K562 (cell line): Measurements from ENCODE around the gene GIT2. TPM values are rescaled to one million over a fixed set of nuclear protein-coding genes. Genes with fewer than 3 reads are reported as not detected.
A peak's percentile ranks its signal among the peaks of the same experiment; 100 is the strongest.

Experiments used
- GATA2 ChIP-seq: sonication (generic); formaldehyde crosslinking; IDR thresholded peaks from 2 replicates; pipeline ENCODE4 v1.4.0; 2020; ENCODE audit warnings: mild to moderate bottlenecking, missing genetic modification reagents
- MXI1 ChIP-seq: IDR thresholded peaks from 2 replicates; pipeline ENCODE4 v1.6.1; 2011; ENCODE audit warnings: low read depth, mild to moderate bottlenecking, improper control_type of control experiment, low read length
- NR2C2 ChIP-seq, 2 experiments: fragments of 200-800 bp in 1 of 2; sonication (Bioruptor generic) in 1 of 2; sonication (generic) in 1 of 2; formaldehyde crosslinking in 1 of 2; IDR thresholded peaks; 2 replicates each; pipeline versions ENCODE4 v1.6.1 to v1.8.0; 2016 to 2022; ENCODE audit warnings: mild to moderate bottlenecking in 1 of 2, missing compliant biosample characterization in 1 of 2, missing genetic modification characterization in 1 of 2, missing genetic modification reagents in 1 of 2
- REST ChIP-seq, 2 experiments: fragments of 450-650 bp; formaldehyde crosslinking in 1 of 2; IDR thresholded peaks; 2 replicates each; pipeline versions ENCODE4 v1.4.0 to v1.6.1; 2014 to 2020; ENCODE audit warnings: mild to moderate bottlenecking in 2 of 2, borderline replicate concordance in 1 of 2, low read depth in 1 of 2
- SIN3A ChIP-seq, 2 experiments: fragments of 150-350 bp in 1 of 2; IDR thresholded peaks; 2 replicates each; pipeline ENCODE4 v1.6.1; 2011 to 2016; ENCODE audit warnings: borderline replicate concordance in 2 of 2, low read depth in 2 of 2, low read length in 2 of 2, mild to moderate bottlenecking in 2 of 2, moderate library complexity in 2 of 2; ENCODE audit not compliant: control insufficient read depth in 1 of 2
- SMARCB1 ChIP-seq: IDR thresholded peaks from 2 replicates; pipeline ENCODE4 v1.6.1; 2011; ENCODE audit warnings: improper control_type of control experiment, low read depth; ENCODE audit not compliant: insufficient read length
- SMARCE1 ChIP-seq: fragments of 450-650 bp; IDR thresholded peaks from 2 replicates; pipeline ENCODE4 v1.7.1; 2016; ENCODE audit warnings: mild to moderate bottlenecking
- TFAM ChIP-seq: fragments of 250-450 bp; sonication (Bioruptor Pico); conservative IDR thresholded peaks from 2 replicates; pipeline ENCODE4 v1.5.0; 2021; ENCODE audit warnings: mild to moderate bottlenecking, moderate library complexity
- U2AF2 ChIP-seq: fragments of 200-400 bp; formaldehyde crosslinking; optimal IDR thresholded peaks from 2 replicates; pipeline ENCODE3; 2017; ENCODE audit warnings: low read depth, mild to moderate bottlenecking, low read length
- XRCC4 ChIP-seq: IDR thresholded peaks from one replicate; pipeline ENCODE4 v1.6.1; 2011; ENCODE audit not compliant: insufficient read depth, insufficient read length; ENCODE audit errors: extremely low read depth
- ZMIZ1 ChIP-seq, 2 experiments: fragments of 150-350 bp in 1 of 2; IDR thresholded peaks; 2 replicates each; pipeline ENCODE4 v1.6.1; 2012 to 2016; ENCODE audit warnings: low read depth in 2 of 2, low read length in 2 of 2, mild to moderate bottlenecking in 1 of 2, moderate library complexity in 1 of 2
- ZNF174 ChIP-seq: fragments of 250-450 bp; sonication (Bioruptor Pico); IDR thresholded peaks from 2 replicates; pipeline ENCODE4 v1.4.0; 2020; ENCODE audit warnings: mild to moderate bottlenecking
- ZNF507 ChIP-seq: conservative IDR thresholded peaks from 2 replicates; pipeline ENCODE4 v1.6.1; 2017; ENCODE audit warnings: missing genetic modification characterization, missing compliant biosample characterization
- ZNF696 ChIP-seq: fragments of 250-450 bp; sonication (Bioruptor Pico); conservative IDR thresholded peaks from 2 replicates; pipeline ENCODE4 v1.4.0; 2020; ENCODE audit warnings: mild to moderate bottlenecking, moderate library complexity
- ZNF764 ChIP-seq: fragments of 250-450 bp; sonication (Bioruptor Pico); IDR thresholded peaks from 2 replicates; pipeline ENCODE4 v1.4.0; 2020; ENCODE audit warnings: low read depth, mild to moderate bottlenecking, moderate library complexity
- polyA plus RNA-seq, 8 experiments: library from polyadenylated mRNA; depleted of rRNA in 4 of 8; stranded (reverse) in 5 of 8; unstranded in 3 of 8; fragments of >200 nt; fragmentation: Nextera tagmentation in 2 of 8; fragmentation: Illumina TruSeq in 1 of 8; extraction: Ambion mirVana in 2 of 8; extraction: Trizol in 1 of 8; gene quantifications; 2 replicates each; pipeline versions ENCODE4 v1.2.1 to v1.2.3, GENCODE V29; 2011 to 2014; ENCODE audit warnings: inconsistent platforms in 1 of 8, missing spikeins in 1 of 8
- total RNA-seq, 7 experiments: library from RNA; depleted of rRNA in 6 of 7; stranded (reverse); fragments of >200 nt in 6 of 7; fragmentation: Illumina TruSeq in 2 of 7; extraction: Trizol in 2 of 7; gene quantifications; 2 replicates each; pipeline versions ENCODE4 v1.2.1 to v1.2.3, GENCODE V29; 2011 to 2021; ENCODE audit warnings: low replicate concordance in 1 of 7

Gene GIT2
- total and polyA plus RNA-seq, 9 of the 15 experiments (the other 6 are each of a cell fraction or from before 2014, with no cell fraction given): 4.0 to 30.4 (median 23.5) TPM

- TF ChIP-seq REST (IDR thresholded peaks at IDR 0.05; ENCODE audit: borderline replicate concordance): peak; percentile 49
- no peak for TF ChIP-seq REST (CRISPR knock-in tag; IDR thresholded peaks at IDR 0.05; ENCODE audit: low read depth)
- no peak for TF ChIP-seq ZNF764 (CRISPR knock-in tag)
- TF ChIP-seq SMARCE1: no peak; the same call in 1 of the 2 replicates
- TF ChIP-seq ZNF174 (CRISPR knock-in tag): no peak
- no peak for TF ChIP-seq ZMIZ1 (IDR thresholded peaks at IDR 0.05; ENCODE audit: low read depth in 2 of 2, low read length in 2 of 2)
- no peak for TF ChIP-seq SIN3A (IDR thresholded peaks at IDR 0.05; ENCODE audit: borderline replicate concordance in 2 of 2, control insufficient read depth in 1 of 2, low read depth in 2 of 2, low read length in 2 of 2)
- no peak for TF ChIP-seq XRCC4
- TF ChIP-seq TFAM (CRISPR knock-in tag): no peak
- TF ChIP-seq SMARCB1: no peak
- TF ChIP-seq U2AF2: no peak
- TF ChIP-seq ZNF507 (tag): no peak
- no peak for TF ChIP-seq NR2C2 (CRISPR knock-in tag; IDR thresholded peaks at IDR 0.05)
- TF ChIP-seq NR2C2 (tag; IDR thresholded peaks at IDR 0.05): peak; percentile 68; the same call in 1 of the 2 replicates
- TF ChIP-seq GATA2 (CRISPR knock-in tag): no peak
- TF ChIP-seq MXI1: no peak
- TF ChIP-seq ZNF696 (CRISPR knock-in tag): no peak
Measured at GRCh38 chr12:109880043-109880931, 115.9 kb downstream of the GIT2 start, which contains the start of gene GLTP (continued).
